Measurements from ENCODE around the gene UTP18.
A peak's percentile ranks its signal among the peaks of the same experiment; 100 is the strongest.

DNA sequence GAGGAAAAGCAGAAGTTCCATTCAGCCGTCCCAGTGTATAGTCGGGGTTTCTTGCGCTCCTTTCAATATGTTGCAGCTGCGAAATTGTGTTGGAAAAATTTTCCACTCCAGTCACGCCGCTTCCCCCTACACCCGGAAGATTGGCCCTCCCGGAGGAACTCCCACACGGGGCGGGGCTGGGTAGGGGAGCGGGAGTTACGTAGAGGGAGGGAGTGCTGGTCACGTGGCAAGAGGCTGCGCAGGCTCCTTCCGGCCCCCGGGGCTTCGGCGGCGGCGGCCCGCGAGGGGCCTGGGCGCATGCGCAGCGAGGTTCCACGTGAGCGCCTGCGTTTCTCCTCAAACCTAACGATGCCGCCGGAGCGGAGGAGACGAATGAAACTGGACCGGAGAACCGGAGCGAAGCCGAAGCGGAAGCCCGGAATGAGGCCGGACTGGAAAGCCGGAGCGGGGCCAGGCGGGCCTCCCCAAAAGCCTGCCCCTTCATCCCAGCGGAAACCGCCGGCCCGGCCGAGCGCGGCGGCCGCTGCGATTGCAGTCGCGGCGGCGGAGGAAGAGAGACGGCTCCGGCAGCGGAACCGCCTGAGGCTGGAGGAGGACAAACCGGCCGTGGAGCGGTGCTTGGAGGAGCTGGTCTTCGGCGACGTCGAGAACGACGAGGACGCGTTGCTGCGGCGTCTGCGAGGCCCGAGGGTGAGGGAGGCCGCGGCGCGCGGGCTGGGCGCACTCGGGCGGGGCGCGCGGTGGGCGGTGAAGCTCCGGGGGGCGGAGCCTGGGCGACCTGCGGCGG is at the start of gene UTP18:
- TF ChIP-seq RAD21 (CRISPR knock-in tag; IDR thresholded peaks at IDR 0.05) (no peak; the same call in none of the 2 replicates), ZFP37 (CRISPR knock-in tag; IDR thresholded peaks at IDR 0.05; ENCODE audit: borderline replicate concordance) (peak; percentile 95), POLR2A (IDR thresholded peaks at IDR 0.05; ENCODE audit: insufficient read depth in 1 of 2, low read depth in 2 of 2, low read length in 2 of 2) (peak; percentile 75 to 86)

Measured in HepG2 (cell line).